Mucosa of stomach (tissue), 1 donor: ENCODE measurements around the gene SLC36A1.
"Not testable (repeated sequence)": the region's sequence is repeated elsewhere in the genome, so short reads cannot be mapped to it uniquely, and the experiment has no call there.

Experiments
- H3K27me3 ChIP-seq: one replicate; pipeline ENCODE4 v1.7.0; 2013; ENCODE audit warnings: mild to moderate bottlenecking, low read length; ENCODE audit not compliant: control insufficient read depth, insufficient read depth
- H3K36me3 ChIP-seq: one replicate; pipeline ENCODE4 v1.7.0; 2013; ENCODE audit warnings: low read length; ENCODE audit not compliant: control insufficient read depth, insufficient read depth
- H3K4me1 ChIP-seq: one replicate; pipeline ENCODE4 v1.7.0; 2013; ENCODE audit warnings: mild to moderate bottlenecking, low read length; ENCODE audit not compliant: control insufficient read depth, insufficient read depth
- H3K4me3 ChIP-seq: one replicate; pipeline ENCODE4 v1.7.0; 2013; ENCODE audit warnings: low read length
- H3K9ac ChIP-seq: one replicate; pipeline ENCODE4 v1.7.0; 2013; ENCODE audit warnings: mild to moderate bottlenecking, low read length, moderate library complexity
- H3K9me3 ChIP-seq: one replicate; pipeline ENCODE4 v1.7.0; 2013; ENCODE audit warnings: mild to moderate bottlenecking, low read length, moderate library complexity; ENCODE audit not compliant: control insufficient read depth
- donor health status: Pancreatic carcinoma.

The SLC36A1 gene

DNA sequence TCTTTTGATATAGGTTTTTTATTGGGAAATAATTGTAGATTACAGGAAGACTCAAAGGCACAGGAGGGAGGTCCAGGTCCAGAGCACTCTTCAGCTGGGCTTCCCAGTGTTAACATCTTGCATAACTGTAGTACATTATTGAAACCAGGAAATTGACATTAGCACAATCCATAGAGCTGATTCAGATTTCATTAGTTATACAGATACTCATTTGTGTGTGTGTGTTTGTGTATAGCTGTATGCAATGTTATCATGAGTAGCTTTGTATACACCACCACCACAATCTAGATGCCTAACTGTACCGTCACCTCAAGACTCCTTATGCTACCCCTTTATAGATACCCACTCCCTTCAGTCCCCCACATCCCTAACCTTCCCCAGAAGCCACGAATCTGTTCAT, 47.9 kb downstream of the SLC36A1 start:
- H3K9ac ChIP-seq = no peak overlapping the region
- no peaks in the 10 kb centered on the region for H3K4me1 ChIP-seq
- no peaks in the 10 kb centered on the region for H3K9me3 ChIP-seq
- no peak overlapping the region for H3K4me3 ChIP-seq
- no peaks in the 10 kb centered on the region for H3K27me3 ChIP-seq
- H3K36me3 ChIP-seq = no peaks in the 10 kb centered on the region

DNA sequence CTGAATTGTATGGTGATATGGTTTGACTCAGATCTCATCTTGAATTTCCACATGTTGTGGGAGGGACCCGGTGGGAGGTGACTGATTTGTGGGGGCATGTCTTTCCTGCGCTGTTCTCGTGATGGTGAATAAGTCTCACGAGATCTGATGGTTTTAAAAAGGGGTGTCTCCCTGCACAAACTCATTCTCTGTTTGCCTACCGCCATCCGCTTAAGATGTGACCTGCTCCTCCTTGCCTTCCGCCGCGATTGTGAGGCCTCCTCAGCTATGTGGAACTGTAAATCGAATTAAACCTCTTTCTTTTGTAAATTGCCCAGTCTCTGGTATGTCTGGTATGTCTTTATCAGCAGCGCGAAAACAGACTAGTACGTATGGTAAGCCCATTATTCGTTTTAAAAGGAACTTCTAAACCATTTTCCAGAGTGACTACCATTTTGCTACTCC, 48.7 kb downstream of the SLC36A1 start:
- Histone ChIP-seq H3K9ac (no peak overlapping the region), H3K9me3 (no peaks in the 10 kb centered on the region), H3K4me1 (no peaks in the 10 kb centered on the region), H3K4me3 (no peak overlapping the region), H3K36me3 (no peaks in the 10 kb centered on the region), H3K27me3 (no peaks in the 10 kb centered on the region)

DNA sequence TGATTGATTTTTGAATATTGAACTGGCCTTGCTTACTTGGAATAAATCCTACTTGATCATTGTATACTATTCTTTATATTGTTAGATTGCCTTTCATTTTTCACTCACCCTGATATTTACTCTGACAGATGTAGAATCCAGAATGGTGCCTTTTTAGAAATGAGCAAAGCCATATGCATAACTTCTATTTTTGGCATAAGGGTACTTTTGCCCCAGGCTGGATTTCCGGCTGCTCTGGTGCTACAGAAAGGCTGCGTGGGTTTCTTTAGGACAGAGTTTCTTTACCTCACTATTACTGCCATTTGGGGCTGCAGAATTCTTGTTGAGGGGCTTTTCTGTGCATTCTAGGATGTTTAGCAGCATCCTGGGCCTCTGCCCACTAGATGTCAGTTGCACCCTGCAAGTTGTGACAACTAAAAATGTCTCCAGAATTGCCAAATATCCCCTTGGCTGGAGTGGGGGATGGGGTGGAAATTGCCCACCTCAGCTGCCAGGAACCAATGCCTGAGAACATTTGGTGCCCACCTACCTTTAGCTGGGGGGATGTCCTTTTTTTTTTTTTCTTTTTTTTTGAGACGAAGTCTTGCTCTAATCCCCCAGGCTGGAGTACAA, 50.1 kb downstream of the SLC36A1 start:
- Histone ChIP-seq H3K27me3 (no peaks in the 10 kb centered on the region), H3K9me3 (no peaks in the 10 kb centered on the region), H3K4me1 (no peaks in the 10 kb centered on the region), H3K4me3 (no peak overlapping the region), H3K9ac (no peak overlapping the region), H3K36me3 (no peaks in the 10 kb centered on the region)

DNA sequence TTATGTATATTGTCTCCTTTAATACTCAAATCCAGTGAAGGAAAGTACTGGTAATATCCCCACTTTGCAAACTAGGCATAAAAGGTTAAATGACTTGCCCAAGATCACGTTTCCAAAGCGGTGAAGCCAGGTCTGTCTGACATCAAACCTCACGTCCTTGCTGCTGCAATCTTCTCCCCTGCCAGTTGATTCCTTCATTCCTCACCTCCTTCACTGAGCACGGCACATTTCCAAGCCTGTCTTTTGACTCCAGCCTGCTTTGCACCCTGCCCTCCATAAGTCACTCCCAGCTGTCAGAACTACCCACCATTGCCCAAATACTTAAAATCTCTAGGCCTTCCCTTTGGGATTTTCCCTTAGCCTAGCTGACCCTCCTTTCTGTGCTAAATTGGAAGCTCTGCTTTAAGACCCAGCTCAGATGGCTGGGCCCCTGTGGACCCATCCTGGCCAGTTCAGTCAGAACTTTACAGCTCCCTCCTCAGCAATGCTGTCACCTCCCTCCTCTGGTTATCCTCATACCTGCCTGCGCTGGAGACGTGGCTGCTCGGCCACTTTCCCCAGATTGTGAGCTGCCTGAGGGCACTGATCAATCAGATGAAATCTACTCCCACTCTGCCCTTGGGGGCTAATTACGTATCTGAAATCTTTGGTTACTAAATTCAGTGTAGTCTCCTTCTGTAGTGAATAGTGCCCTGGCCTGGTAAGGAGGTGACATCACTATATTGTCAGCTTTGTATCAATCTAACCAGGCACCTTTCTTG, 51.2 kb downstream of the SLC36A1 start:
- no peak overlapping the region for H3K9ac ChIP-seq
- no peaks in the 10 kb centered on the region for H3K27me3 ChIP-seq
- H3K4me3 ChIP-seq = no peak overlapping the region
- H3K4me1 ChIP-seq = no peaks in the 10 kb centered on the region
- H3K9me3 ChIP-seq = no peaks in the 10 kb centered on the region
- H3K36me3 ChIP-seq = no peaks in the 10 kb centered on the region

DNA sequence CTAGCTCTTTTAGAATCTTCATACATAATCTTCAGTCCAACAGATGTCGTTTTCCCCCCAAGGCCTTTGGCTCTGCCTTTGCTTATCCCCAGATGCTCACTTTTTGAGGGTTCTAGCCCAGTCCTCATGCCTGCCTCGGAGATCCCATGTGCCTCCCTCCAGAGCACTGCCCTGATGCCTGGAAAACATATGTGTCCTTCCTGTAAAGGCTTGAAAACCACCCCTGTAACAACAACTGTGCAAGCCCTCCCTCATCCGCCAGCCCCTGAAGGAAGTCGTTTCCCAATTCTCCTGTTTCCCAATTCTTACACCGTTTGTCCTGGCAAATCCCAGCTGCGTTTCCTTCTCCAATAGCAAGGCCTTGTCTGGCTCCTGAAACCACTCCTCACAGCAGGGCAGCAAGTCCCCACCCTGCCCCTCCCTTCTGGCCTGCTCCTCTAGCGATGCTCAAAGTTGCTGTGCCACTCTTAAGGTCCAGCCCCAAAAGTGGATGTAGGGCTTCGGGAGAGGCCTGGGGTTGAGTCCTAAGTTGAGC, 52.2 kb downstream of the SLC36A1 start:
- Histone ChIP-seq H3K4me3 (no peak overlapping the region), H3K9ac (no peak overlapping the region), H3K4me1 (no peaks in the 10 kb centered on the region), H3K9me3 (no peaks in the 10 kb centered on the region), H3K27me3 (no peaks in the 10 kb centered on the region), H3K36me3 (no peaks in the 10 kb centered on the region)

DNA sequence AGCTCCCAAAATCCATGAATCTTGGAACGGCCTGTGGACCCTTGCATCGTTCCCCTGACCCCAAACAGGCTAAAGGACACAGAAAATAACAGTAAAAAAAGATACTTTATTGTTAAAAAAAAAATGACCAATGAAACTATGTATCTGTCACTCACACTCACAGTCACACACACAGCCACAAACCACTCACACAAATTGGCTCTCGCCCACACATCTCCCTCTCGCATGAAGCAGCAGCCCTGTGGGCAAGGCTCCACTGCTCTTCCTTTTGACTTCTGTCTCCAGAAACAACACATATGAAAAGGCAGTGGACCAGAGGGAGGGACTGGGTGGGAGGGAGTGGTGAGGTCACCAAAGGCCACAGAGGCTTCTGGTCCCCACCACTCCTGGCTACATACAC, 56.6 kb downstream of the SLC36A1 start:
- no peaks in the 10 kb centered on the region for H3K27me3 ChIP-seq
- no peak overlapping the region for H3K9ac ChIP-seq
- no peaks in the 10 kb centered on the region for H3K36me3 ChIP-seq
- H3K4me3 ChIP-seq = no peak overlapping the region
- H3K4me1 ChIP-seq = no peaks in the 10 kb centered on the region
- no peaks in the 10 kb centered on the region for H3K9me3 ChIP-seq

DNA sequence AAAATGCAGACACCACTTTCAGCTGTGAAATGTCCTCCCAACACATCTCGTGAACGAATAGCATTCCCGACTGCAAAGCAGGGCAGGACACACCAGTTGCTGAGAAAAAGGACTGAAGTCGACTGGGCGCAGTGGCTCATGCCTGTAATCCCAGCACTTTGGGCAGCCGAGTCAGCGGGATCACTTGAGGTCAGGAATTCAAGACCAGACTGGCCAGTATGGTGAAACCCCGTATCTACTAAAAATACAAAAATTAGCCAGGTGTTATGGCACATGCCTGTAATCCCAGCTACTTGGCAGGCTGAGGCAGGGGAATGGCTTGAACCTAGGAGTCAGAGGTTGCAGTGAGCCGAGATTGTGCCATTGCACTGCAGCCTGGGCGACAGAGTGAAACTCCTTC, 60.9 kb downstream of the SLC36A1 start:
- not testable (repeated sequence) for H3K36me3 ChIP-seq, H3K4me3 ChIP-seq, H3K4me1 ChIP-seq, H3K9ac ChIP-seq, H3K27me3 ChIP-seq, H3K9me3 ChIP-seq

DNA sequence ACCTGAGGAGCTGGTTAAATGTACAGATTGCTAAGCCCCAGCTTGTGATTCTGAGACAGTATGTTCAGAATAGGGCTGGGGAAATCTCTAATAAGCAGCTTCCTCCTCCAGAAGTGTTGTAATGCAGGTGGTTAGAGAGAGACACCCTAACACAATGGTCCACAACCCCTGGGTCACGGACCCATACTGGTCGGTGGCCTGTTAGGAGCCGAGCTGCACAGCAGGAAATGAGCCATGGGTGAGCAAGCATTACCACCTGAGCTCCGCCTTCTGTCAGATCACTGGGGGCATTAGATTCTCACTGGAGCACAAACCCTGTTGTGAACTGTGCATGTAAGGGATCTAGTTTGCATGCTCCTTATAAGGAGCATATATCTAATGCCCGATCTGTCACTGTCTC, 61.8 kb downstream of the SLC36A1 start:
- H3K9me3 ChIP-seq = no peaks in the 10 kb centered on the region
- no peak overlapping the region for H3K9ac ChIP-seq
- no peaks in the 10 kb centered on the region for H3K4me1 ChIP-seq
- no peaks in the 10 kb centered on the region for H3K36me3 ChIP-seq
- no peaks in the 10 kb centered on the region for H3K27me3 ChIP-seq
- H3K4me3 ChIP-seq = no peak overlapping the region

DNA sequence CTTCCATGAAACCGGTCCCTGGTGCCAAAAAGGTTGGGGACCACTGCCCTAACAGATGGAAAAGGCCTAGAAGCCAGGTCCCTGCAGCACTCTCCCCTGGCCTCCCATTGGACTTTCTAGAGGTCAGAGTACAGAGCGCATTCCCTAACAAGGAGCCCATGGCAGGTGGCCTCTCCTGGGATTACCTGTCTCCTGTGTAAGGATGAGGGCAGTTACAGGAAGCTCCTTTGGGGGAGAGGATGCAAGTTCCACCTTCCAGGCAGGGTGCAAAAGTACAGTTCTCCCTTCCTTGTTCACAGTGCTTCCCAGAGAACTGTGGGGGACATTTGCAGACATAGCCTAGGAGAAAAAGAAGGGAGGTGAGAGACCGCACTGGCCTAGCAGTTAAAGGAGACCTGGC, 62.4 kb downstream of the SLC36A1 start:
- H3K27me3 ChIP-seq = no peaks in the 10 kb centered on the region
- no peaks in the 10 kb centered on the region for H3K4me1 ChIP-seq
- H3K4me3 ChIP-seq = no peak overlapping the region
- no peaks in the 10 kb centered on the region for H3K36me3 ChIP-seq
- no peaks in the 10 kb centered on the region for H3K9me3 ChIP-seq
- H3K9ac ChIP-seq = no peak overlapping the region

DNA sequence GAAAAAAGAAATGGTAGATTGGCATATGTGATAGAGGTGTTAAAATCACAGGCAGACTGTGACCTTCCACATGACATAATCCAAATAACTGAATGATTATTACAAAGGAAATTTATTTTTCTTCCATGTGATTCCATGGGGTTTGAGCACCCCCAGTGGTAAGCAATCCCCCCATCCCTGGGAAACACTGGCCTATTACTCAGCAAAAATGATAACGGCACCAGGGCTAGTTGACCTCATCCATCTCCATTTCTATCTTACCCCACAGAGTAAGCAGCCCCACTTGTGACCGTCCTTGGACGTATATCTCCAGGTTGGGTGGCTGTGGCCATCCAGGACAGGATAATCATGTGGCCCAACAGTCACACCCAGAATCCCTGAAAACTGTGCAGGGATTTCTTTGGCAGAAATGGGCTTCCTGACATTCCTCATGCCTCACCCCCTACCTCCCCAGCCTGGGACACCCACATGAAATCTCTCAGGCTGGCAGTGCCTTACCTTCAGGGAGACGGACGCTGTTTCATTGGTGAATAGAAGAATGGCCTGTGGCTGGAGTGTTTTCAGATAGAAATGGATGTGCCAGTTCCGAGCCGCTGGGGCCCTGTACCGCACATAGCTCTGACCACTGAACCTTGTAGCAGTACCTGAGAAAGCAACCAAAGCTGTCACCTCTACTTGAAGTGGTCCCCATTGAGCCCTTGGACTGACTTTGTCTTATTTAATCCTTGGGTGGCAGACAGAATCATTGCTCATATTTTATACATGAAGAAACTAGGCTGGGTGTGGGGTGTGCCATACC, 69.9 kb downstream of the SLC36A1 start:
- Histone ChIP-seq H3K4me1 (no peaks in the 10 kb centered on the region), H3K9me3 (no peaks in the 10 kb centered on the region), H3K4me3 (no peak overlapping the region), H3K9ac (no peak overlapping the region), H3K36me3 (no peaks in the 10 kb centered on the region), H3K27me3 (no peaks in the 10 kb centered on the region)

DNA sequence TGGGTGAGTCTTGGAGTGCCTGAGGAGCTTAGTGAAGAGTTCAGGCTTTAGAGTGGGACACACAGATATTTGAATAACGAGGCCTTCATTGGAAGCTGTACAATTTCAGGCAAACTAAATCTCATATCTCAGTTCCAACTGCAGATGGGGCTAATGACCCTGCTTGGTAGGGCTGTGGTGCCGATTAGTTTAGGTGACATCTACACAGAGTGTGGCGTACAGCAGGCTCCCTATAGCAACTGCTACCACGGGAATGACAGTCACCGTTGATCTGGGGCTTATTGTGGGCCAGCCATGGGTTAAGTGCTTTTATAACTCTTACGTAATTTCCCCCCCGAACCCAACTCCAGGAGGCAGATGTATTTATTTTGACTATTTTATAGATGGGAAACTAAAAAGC, 72.9 kb downstream of the SLC36A1 start:
- Histone ChIP-seq H3K9ac (no peak overlapping the region), H3K4me3 (no peak overlapping the region), H3K36me3 (no peaks in the 10 kb centered on the region), H3K9me3 (no peaks in the 10 kb centered on the region), H3K4me1 (no peaks in the 10 kb centered on the region), H3K27me3 (no peaks in the 10 kb centered on the region)

DNA sequence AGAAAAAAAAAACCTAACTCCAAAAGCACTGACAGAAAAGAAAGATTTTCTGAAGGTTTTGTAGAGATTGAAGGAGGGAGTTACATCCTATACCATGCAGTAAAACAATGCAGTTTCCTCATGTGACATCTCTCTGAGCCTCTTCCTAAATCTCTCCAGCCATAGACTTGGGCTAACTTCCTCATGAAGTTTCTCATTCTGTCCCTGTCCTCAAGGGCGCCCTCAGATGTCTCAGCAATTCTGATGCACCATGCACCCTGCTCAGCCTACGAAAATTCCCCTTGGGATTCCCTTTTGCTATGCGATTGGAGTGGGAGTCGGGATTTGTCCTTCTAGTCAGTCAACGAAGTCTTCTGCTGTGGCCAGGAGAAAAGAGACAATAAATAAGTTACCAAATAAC, 74.8 kb downstream of the SLC36A1 start:
- no peak overlapping the region for H3K4me3 ChIP-seq
- no peaks in the 10 kb centered on the region for H3K4me1 ChIP-seq
- no peaks in the 10 kb centered on the region for H3K36me3 ChIP-seq
- no peak overlapping the region for H3K9ac ChIP-seq
- H3K9me3 ChIP-seq = no peaks in the 10 kb centered on the region
- H3K27me3 ChIP-seq = no peaks in the 10 kb centered on the region
